ENCODE measurements around the gene MSN.

- TF ChIP-seq POLR2AphosphoS5 (IDR thresholded peaks at IDR 0.05; ENCODE audit: low read depth, low read length): no peak
- no peak for TF ChIP-seq SPI1 (IDR thresholded peaks at IDR 0.05; ENCODE audit: low read depth, low read length)
- TF ChIP-seq POLR2A (IDR thresholded peaks at IDR 0.05; ENCODE audit: low read depth, low read length): no peak
These were observed 74.4 kb downstream of the MSN start for GRCh38 chrX:65741823-65742222.
